Measurements from ENCODE around the gene CLNK.

CLNK gene

DNA sequence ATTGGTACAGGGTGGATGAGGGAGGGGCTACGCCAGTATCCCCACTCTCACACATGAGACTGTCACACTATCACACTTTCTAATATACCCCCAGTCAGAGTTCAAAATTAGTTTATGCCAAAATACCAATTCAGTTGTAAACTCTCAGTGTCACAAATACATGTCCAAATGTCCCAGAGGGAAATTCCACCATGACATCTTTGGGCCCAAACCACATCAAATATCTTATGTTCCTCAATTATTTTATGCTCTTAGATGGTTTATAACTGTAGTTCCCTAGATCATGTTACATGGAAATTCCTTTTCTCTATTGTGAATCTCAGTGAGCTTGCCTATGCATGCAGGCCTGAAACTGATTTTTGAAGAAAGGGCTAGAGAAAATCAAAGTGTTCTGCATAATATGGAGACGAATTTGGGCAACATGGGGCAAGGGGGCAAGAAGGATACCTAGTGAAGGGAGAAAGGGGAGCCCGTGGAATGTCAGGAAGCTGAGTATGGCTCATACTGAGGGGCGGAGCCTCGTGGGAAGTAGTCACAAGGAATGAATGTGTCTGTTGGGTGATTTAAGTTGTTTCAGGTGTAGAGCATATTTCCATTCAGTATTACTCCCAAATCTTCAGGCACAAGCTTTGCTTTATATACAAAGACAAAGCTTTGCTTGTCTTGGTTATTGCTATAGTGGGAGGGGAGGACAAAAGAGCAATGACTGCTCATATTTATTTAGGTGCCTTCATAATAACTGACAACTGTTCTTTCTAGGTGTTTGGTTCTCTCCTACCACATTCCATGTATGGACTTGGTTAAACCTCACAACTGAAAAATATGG lies 40.8 kb downstream of the CLNK start:
- H3K27ac ChIP-seq, result no peak overlapping the region
- H3K36me3 ChIP-seq, result no peaks in the 10 kb centered on the region
- no peak overlapping the region for H3K9ac ChIP-seq
- H3K27me3 ChIP-seq, result no peaks in the 10 kb centered on the region
- TF ChIP-seq Cebpa-rat (IDR thresholded peaks at IDR 0.05), result no peak
- no peaks in the 10 kb centered on the region for H3K4me1 ChIP-seq
- no peak overlapping the region for H3K4me3 ChIP-seq
- no peak overlapping the region for H3K4me2 ChIP-seq
- H3K9me3 ChIP-seq, result peaks cover 4% of the 10 kb centered on the region; the same call in 1 of the 2 replicates
- H4K20me1 ChIP-seq, result no peaks in the 10 kb centered on the region

DNA sequence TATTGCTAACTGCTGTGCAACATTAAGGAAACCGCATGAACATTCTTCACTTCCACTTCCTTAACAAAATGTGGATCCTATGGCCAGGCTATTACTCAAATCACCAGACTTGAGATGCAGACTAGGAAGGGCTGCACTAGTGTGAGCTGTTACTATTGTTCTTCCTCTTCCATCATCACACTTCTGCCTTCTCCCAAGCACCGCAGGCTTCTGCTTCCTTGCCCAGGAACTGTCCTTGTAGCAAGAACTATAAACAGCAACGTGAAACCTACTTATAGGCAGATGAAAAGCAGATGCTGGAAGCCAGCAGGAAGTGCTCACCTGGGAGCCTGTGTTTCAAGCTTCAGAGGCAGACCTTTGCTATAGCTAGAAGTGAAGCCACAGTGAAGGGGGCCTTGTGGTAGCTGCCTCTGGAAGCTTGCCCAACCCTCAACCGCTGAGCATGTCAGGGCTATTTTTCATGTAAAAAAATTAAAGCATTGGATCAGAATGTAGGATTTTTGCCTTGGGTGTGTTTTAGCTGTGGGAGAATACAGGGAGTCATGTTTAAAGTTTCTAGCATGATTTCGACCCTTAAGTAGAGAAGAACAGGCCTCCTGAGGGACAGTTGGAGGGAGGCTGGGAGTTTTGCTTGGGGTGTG lies 43.9 kb downstream of the CLNK start:
- H3K4me2 ChIP-seq, result no peak overlapping the region
- no peaks in the 10 kb centered on the region for H3K27me3 ChIP-seq
- no peak overlapping the region for H3K4me3 ChIP-seq
- no peak overlapping the region for H3K27ac ChIP-seq
- no peaks in the 10 kb centered on the region for H4K20me1 ChIP-seq
- H3K36me3 ChIP-seq, result no peaks in the 10 kb centered on the region
- TF ChIP-seq Cebpa-rat (IDR thresholded peaks at IDR 0.05), result no peak
- H3K9me3 ChIP-seq, result peaks cover 4% of the 10 kb centered on the region; the same call in 1 of the 2 replicates
- H3K4me1 ChIP-seq, result no peaks in the 10 kb centered on the region
- no peak overlapping the region for H3K9ac ChIP-seq

DNA sequence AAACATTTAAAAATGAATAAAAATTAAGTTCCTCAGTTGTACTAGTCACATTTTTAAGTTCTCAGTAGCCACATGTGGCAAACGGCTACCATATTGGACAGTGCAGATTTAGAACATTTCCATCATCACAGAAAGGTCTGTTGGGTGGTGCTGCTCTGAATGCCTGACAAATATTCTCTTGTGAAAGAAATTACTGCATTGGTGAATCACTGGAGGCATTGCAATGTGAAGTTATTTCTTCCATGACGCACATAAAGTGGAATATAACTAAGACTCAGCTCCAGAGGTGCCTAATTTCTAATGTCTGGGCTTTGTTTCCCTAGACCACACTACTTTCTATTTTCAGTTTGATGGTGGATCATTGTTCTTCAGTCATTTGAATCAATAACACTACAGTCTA lies 44.9 kb downstream of the CLNK start:
- Histone ChIP-seq H4K20me1 (no peaks in the 10 kb centered on the region), H3K27ac (no peak overlapping the region), H3K36me3 (no peaks in the 10 kb centered on the region), H3K4me3 (no peak overlapping the region), H3K9me3 (peaks cover 4% of the 10 kb centered on the region; the same call in 1 of the 2 replicates), H3K9ac (no peak overlapping the region), H3K27me3 (no peaks in the 10 kb centered on the region), H3K4me1 (no peaks in the 10 kb centered on the region), H3K4me2 (no peak overlapping the region)
- no peak for TF ChIP-seq Cebpa-rat (IDR thresholded peaks at IDR 0.05)

DNA sequence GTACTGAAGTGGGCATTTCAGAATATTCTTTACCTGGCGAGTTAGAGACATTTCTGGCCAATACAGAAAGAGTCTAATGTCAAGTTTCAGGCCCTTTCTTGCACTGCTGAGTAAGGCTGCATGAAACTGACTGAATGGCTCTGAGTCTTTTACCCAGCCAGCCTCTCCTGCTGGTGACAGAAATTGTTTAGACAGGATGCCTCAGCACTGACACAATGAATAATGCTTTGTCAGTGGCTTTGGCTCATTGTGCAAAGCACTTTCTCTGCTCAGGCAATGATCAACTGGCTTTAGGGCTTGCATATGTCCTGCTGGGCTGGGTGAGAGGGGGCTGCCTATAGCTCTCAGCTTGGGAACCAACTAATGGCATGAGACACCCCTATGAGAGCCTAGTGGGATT lies 45.5 kb downstream of the CLNK start:
- Histone ChIP-seq H3K36me3 (no peaks in the 10 kb centered on the region), H3K9me3 (peaks cover 4% of the 10 kb centered on the region; the same call in 1 of the 2 replicates), H3K27me3 (no peaks in the 10 kb centered on the region), H4K20me1 (no peaks in the 10 kb centered on the region), H3K4me2 (no peak overlapping the region), H3K27ac (no peak overlapping the region), H3K4me1 (no peaks in the 10 kb centered on the region), H3K9ac (no peak overlapping the region), H3K4me3 (no peak overlapping the region)
- TF ChIP-seq Cebpa-rat (IDR thresholded peaks at IDR 0.05), result no peak

DNA sequence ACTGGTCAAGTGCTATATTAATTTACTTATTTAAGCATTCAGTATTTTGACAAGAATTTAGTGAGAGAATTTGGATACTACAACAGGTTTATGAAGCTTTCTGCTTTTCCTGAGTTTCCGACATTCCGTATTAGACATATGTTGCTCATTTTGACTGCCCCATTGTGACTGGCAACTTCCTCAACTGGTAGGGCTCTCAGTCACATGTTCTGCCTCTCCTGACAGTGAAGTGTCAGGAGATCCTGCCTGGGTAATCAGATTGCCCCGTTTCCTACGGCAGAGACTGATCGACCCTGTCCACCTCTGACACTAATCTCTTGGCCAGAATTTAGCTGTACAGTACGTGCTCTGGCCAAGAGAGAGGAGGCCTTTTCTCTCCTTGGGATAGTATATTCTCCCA lies 49.5 kb downstream of the CLNK start:
- H3K27ac ChIP-seq, result no peak overlapping the region
- H3K9me3 ChIP-seq, result no peaks in the 10 kb centered on the region
- no peak overlapping the region for H3K4me3 ChIP-seq
- no peak overlapping the region for H3K4me2 ChIP-seq
- H4K20me1 ChIP-seq, result no peaks in the 10 kb centered on the region
- H3K4me1 ChIP-seq, result no peaks in the 10 kb centered on the region
- no peak for TF ChIP-seq Cebpa-rat (IDR thresholded peaks at IDR 0.05)
- H3K36me3 ChIP-seq, result no peaks in the 10 kb centered on the region
- H3K9ac ChIP-seq, result no peak overlapping the region
- H3K27me3 ChIP-seq, result no peaks in the 10 kb centered on the region

DNA sequence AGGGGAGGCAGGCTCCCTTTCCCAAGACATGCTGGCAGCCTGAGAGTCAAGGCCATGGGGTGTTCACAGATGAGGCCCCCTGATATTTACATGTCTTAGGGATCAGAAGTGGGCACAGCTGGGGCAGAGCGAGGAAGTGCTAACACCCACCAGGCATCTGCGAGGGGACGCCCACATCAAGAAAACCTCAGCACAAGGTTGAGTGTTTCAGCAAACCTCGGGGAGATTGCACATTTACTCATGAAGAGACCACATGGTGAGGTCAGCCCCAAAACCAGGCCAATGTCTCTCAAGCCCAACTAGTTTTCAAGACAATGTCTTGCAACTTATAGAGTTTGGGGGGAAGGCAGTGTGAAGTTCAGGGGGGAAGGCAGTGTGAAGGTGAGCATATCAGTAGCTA lies 55.2 kb downstream of the CLNK start:
- no peak for TF ChIP-seq Cebpa-rat (IDR thresholded peaks at IDR 0.05)
- H3K27me3 ChIP-seq, result no peaks in the 10 kb centered on the region
- no peak overlapping the region for H3K4me3 ChIP-seq
- no peak overlapping the region for H3K27ac ChIP-seq
- no peak overlapping the region for H3K4me2 ChIP-seq
- H4K20me1 ChIP-seq, result no peaks in the 10 kb centered on the region
- H3K36me3 ChIP-seq, result no peaks in the 10 kb centered on the region
- H3K9ac ChIP-seq, result no peak overlapping the region
- no peaks in the 10 kb centered on the region for H3K9me3 ChIP-seq
- H3K4me1 ChIP-seq, result 0 out of 2 replicates have a peak, but pooled peaks cover 8% of the 10 kb centered on the region

DNA sequence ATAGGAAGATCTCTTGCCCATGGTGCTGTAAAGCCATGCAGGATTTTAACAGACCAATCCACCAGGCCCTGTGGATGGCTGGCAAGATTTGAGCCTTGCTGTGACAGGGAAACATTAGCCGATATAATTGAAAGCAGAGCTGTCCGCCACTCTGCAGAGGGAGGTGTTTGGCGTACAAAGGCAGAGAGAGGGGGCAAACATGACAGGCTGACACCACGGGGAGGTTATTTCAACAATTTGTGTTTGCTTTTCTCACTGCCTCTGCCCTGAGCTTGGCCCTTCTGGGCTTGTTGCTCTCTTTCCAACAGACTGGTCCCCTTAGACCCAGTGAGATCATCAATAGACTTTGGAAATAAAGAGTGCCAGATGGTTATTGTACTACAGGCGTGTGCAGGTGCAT lies 59.4 kb downstream of the CLNK start:
- Histone ChIP-seq H3K9me3 (no peaks in the 10 kb centered on the region), H3K36me3 (no peaks in the 10 kb centered on the region), H3K27me3 (no peaks in the 10 kb centered on the region), H3K4me1 (0 out of 2 replicates have a peak, but pooled peaks cover 8% of the 10 kb centered on the region), H4K20me1 (no peaks in the 10 kb centered on the region), H3K27ac (no peak overlapping the region), H3K4me3 (no peak overlapping the region), H3K4me2 (no peak overlapping the region), H3K9ac (no peak overlapping the region)
- TF ChIP-seq Cebpa-rat (IDR thresholded peaks at IDR 0.05), result no peak

DNA sequence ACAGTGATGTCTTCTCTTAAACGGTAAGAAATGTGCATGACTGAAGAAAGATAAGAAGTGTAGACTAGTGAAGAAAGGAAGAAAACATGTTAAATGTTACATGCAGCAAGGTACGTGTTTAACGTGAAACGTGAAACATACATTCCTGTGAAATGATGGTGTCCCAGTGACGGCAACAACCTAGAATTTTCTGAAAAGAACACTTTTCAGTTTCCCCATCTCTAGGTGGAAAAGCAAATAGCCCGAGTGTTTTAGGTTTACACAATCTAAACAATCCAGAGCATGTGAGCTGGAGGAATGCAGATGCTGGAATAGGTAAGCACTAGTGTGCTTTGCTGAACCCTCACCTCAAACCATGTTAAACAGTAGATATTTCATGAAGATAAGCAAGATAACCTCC lies 60.7 kb downstream of the CLNK start:
- H3K4me3 ChIP-seq, result no peak overlapping the region
- no peak for TF ChIP-seq Cebpa-rat (IDR thresholded peaks at IDR 0.05)
- no peaks in the 10 kb centered on the region for H4K20me1 ChIP-seq
- H3K36me3 ChIP-seq, result no peaks in the 10 kb centered on the region
- H3K4me2 ChIP-seq, result no peak overlapping the region
- no peaks in the 10 kb centered on the region for H3K9me3 ChIP-seq
- H3K9ac ChIP-seq, result no peak overlapping the region
- no peak overlapping the region for H3K27ac ChIP-seq
- no peaks in the 10 kb centered on the region for H3K4me1 ChIP-seq
- H3K27me3 ChIP-seq, result no peaks in the 10 kb centered on the region

DNA sequence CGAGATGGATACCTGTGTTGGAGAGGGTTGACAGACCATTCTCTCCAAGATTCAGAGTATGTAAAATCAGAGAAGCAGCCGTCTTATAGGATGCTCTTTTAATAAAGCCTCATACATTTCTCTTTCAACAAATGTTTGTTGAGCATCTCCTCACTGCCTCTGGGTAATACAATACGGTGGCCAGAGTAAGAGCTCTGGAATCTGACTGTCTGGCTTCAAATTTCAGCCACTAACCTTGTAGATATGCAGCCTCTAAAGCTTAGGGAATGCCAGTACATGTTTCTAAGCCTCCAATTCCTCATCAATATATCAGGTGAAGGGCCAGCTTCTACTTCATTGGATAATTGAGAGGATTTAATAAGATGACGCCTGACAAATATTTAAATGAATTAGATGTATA lies 61.3 kb downstream of the CLNK start:
- H3K4me3 ChIP-seq, result no peak overlapping the region
- TF ChIP-seq Cebpa-rat (IDR thresholded peaks at IDR 0.05), result no peak
- H3K27ac ChIP-seq, result no peak overlapping the region
- H3K4me2 ChIP-seq, result no peak overlapping the region
- H3K27me3 ChIP-seq, result no peaks in the 10 kb centered on the region
- H3K9me3 ChIP-seq, result no peaks in the 10 kb centered on the region
- H3K36me3 ChIP-seq, result no peaks in the 10 kb centered on the region
- no peaks in the 10 kb centered on the region for H3K4me1 ChIP-seq
- no peaks in the 10 kb centered on the region for H4K20me1 ChIP-seq
- H3K9ac ChIP-seq, result no peak overlapping the region

DNA sequence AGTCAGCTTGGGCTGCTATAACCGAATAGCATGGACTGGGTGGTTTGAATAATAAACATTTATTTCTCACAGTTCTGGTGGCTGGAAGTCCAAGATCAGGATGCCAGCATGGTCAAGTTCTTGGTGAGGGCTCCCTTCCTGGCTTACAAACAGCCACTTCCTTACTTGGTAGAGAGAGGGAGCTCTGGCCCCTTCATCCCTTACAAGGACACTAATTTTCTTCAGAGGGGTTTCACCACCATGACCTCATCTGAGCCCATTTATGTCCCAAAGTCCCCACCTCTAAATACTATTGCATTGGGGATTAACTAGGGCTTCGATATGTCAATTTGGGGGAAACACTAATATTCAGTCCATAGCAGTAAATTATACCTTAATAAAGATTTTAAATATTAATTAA lies 61.8 kb downstream of the CLNK start:
- H3K4me3 ChIP-seq, result no peak overlapping the region
- H3K4me2 ChIP-seq, result no peak overlapping the region
- H4K20me1 ChIP-seq, result no peaks in the 10 kb centered on the region
- H3K9me3 ChIP-seq, result no peaks in the 10 kb centered on the region
- no peak for TF ChIP-seq Cebpa-rat (IDR thresholded peaks at IDR 0.05)
- no peaks in the 10 kb centered on the region for H3K27me3 ChIP-seq
- no peak overlapping the region for H3K27ac ChIP-seq
- no peaks in the 10 kb centered on the region for H3K4me1 ChIP-seq
- H3K9ac ChIP-seq, result no peak overlapping the region
- H3K36me3 ChIP-seq, result no peaks in the 10 kb centered on the region
